SK-N-SH (cell line): Measurements from ENCODE around the gene SLC22A7.

Experiments used
- SMC3 ChIP-seq: IDR thresholded peaks from 2 replicates; pipeline ENCODE4 v1.6.1; 2012; ENCODE audit warnings: low read depth, low read length, improper control_type of control experiment
- YY1 ChIP-seq: IDR thresholded peaks from 2 replicates; pipeline ENCODE4 v1.4.0; 2012; ENCODE audit warnings: low read depth, mild to moderate bottlenecking

GRCh38 chr6:43308990-43309477 is 11.0 kb downstream of the SLC22A7 start:
- TF ChIP-seq YY1 (no peak), SMC3 (no peak)
